ENCODE results near the gene SLC35B2.

Gene SLC35B2

DNA sequence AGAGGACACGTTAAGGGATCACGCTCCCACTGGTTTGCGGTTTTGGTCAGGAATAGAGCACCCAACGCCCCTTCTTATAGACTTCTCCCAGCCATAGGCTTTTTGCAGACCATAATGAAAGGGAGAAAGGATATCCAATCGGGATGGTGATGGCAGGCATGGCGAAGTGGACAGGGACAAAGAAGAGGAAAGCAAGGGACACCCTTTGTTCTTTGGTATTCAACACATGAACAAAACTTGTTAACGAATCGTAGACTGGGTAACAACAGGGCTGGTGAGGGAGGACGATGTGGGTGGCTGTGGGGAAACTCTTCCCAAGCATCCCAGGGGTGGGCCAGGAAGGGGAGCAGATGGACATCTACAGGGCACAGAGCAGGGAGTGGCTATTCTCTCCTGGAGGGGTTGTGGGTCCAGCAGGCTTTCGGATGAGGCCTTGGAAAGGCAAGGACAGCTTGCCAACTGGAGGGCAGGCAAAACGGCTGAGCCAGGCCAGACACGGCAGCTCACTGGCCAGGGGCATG, 11.9 kb downstream of the SLC35B2 start:
- CTCF ChIA-PET, result interaction anchor here (0.9 to 6.3 kb wide), 15 partner anchors 8 to 93 kb away, joined by 3 to 32 read pairs (median 4); no protein-coding TSS in a partner anchor
- H3K27me3 ChIP-seq (replicated peaks in 2 of 5; ENCODE audit: control insufficient read depth in 4 of 5, insufficient read depth in 5 of 5, low read length in 4 of 5), result no peaks in the 10 kb centered on the region
- no peak for DNase-seq
- H3K9me3 ChIP-seq (ENCODE audit: control extremely low read depth in 1 of 5, control insufficient read depth in 4 of 5, insufficient read depth in 2 of 5, low read depth in 1 of 5, low read length in 4 of 5), result no peaks in the 10 kb centered on the region
- POLR2A ChIA-PET, result interaction anchor here (0.5 to 3.4 kb wide), 5 partner anchors 8 to 1132 kb away, joined by 3 to 42 read pairs (median 4); partner anchors contain the start of gene SLC35B2
- peaks cover 15 to 26% (median 17%) of the 10 kb centered on the region in 4 experiments for H3K36me3 ChIP-seq (ENCODE audit: control insufficient read depth in 4 of 4, insufficient read depth in 4 of 4, low read length in 3 of 4)
- peaks cover 13 to 37% (median 31%) of the 10 kb centered on the region in 4 experiments for H3K4me1 ChIP-seq (ENCODE audit: control extremely low read depth in 1 of 4, control insufficient read depth in 4 of 4, insufficient read depth in 4 of 4, low read length in 3 of 4)
- WGBS (ENCODE audit: insufficient coverage), result 83% methylated on average over 12 of the region's 12 CpGs
- peak overlapping the region in 6 of 7 experiments; percentile 96 to 100 (median 98) for H3K4me3 ChIP-seq (ENCODE audit: control insufficient read depth in 1 of 7, extremely low read depth in 1 of 7, insufficient read depth in 4 of 7, low read depth in 2 of 7, low read length in 6 of 7)
- H3K27ac ChIP-seq (ENCODE audit: insufficient read depth in 1 of 2, low read depth in 1 of 2, low read length in 2 of 2, poor library complexity in 1 of 2, severe bottlenecking in 2 of 2), result no peak overlapping the region

DNA sequence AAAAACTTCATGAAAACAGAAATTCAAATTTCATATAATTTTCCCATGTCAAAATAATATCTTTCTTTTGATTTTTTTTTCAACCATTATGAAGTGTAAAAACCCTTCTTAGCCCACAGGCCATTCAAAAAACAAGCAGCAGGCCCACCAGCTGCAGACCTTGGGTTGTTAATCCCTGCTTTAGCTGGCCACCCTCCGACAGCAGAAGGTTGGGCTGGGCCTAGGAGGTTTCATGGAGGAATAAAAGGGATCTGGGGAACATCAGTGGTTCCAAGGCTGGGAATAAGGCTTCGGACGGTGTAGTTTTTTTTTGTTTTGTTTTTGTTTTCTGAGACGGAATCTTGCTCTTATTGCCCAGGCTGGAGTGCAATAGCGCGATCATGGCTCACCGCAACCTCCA, 14.0 kb downstream of the SLC35B2 start:
- Histone ChIP-seq H3K9me3 (ENCODE audit: control extremely low read depth in 1 of 5, control insufficient read depth in 4 of 5, insufficient read depth in 2 of 5, low read depth in 1 of 5, low read length in 4 of 5) (no peaks in the 10 kb centered on the region), H3K4me3 (ENCODE audit: control insufficient read depth in 1 of 7, extremely low read depth in 1 of 7, insufficient read depth in 4 of 7, low read depth in 2 of 7, low read length in 6 of 7) (no peak overlapping the region), H3K4me1 (ENCODE audit: control extremely low read depth in 1 of 4, control insufficient read depth in 4 of 4, insufficient read depth in 4 of 4, low read length in 3 of 4) (peaks cover 5 to 20% (median 16%) of the 10 kb centered on the region in 4 experiments), H3K27me3 (replicated peaks in 2 of 5; ENCODE audit: control insufficient read depth in 4 of 5, insufficient read depth in 5 of 5, low read length in 4 of 5) (no peaks in the 10 kb centered on the region), H3K27ac (ENCODE audit: insufficient read depth in 1 of 2, low read depth in 1 of 2, low read length in 2 of 2, poor library complexity in 1 of 2, severe bottlenecking in 2 of 2) (no peak overlapping the region), H3K36me3 (ENCODE audit: control insufficient read depth in 4 of 4, insufficient read depth in 4 of 4, low read length in 3 of 4) (peaks cover 0 to 7% (median 1%) of the 10 kb centered on the region in 4 experiments)
- ChIA-PET CTCF (interaction anchor here (0.8 to 6.3 kb wide), 4 partner anchors 8 to 71 kb away, joined by 3 to 32 read pairs (median 16); no protein-coding TSS in a partner anchor), POLR2A (no interaction called here)
- 96% methylated on average over 4 of the region's 7 CpGs for WGBS (ENCODE audit: insufficient coverage)
- DNase-seq, result no peak

- Histone ChIP-seq H3K4me1 (ENCODE audit: control extremely low read depth in 1 of 4, control insufficient read depth in 4 of 4, insufficient read depth in 4 of 4, low read length in 3 of 4) (peaks cover 0 to 29% (median 23%) of the 10 kb centered on the region in 4 experiments), H3K4me3 (ENCODE audit: control insufficient read depth in 1 of 7, extremely low read depth in 1 of 7, insufficient read depth in 4 of 7, low read depth in 2 of 7, low read length in 6 of 7) (no peak overlapping the region), H3K27me3 (replicated peaks in 2 of 5; ENCODE audit: control insufficient read depth in 4 of 5, insufficient read depth in 5 of 5, low read length in 4 of 5) (no peaks in the 10 kb centered on the region), H3K36me3 (ENCODE audit: control insufficient read depth in 4 of 4, insufficient read depth in 4 of 4, low read length in 3 of 4) (peaks cover 0 to 11% (median 0%) of the 10 kb centered on the region in 4 experiments), H3K9me3 (ENCODE audit: control extremely low read depth in 1 of 5, control insufficient read depth in 4 of 5, insufficient read depth in 2 of 5, low read depth in 1 of 5, low read length in 4 of 5) (no peaks in the 10 kb centered on the region), H3K27ac (ENCODE audit: insufficient read depth in 1 of 2, low read depth in 1 of 2, low read length in 2 of 2, poor library complexity in 1 of 2, severe bottlenecking in 2 of 2) (no peak overlapping the region)
- WGBS (ENCODE audit: insufficient coverage), result 96% methylated on average over 7 of the region's 7 CpGs
- POLR2A ChIA-PET, result interaction anchor here (1.8 kb wide), 1 partner anchor 8 kb away, joined by 14 read pairs; the partner anchor contains the start of gene HSP90AB1
- CTCF ChIA-PET, result interaction anchor here (1.0 to 6.3 kb wide), 7 partner anchors 9 to 87 kb away, joined by 3 to 96 read pairs (median 3); partner anchors contain the start of gene SLC29A1
- DNase-seq, result no peak
Measured at GRCh38 chr6:44238687-44239350, 18.5 kb downstream of the SLC35B2 start.

DNA sequence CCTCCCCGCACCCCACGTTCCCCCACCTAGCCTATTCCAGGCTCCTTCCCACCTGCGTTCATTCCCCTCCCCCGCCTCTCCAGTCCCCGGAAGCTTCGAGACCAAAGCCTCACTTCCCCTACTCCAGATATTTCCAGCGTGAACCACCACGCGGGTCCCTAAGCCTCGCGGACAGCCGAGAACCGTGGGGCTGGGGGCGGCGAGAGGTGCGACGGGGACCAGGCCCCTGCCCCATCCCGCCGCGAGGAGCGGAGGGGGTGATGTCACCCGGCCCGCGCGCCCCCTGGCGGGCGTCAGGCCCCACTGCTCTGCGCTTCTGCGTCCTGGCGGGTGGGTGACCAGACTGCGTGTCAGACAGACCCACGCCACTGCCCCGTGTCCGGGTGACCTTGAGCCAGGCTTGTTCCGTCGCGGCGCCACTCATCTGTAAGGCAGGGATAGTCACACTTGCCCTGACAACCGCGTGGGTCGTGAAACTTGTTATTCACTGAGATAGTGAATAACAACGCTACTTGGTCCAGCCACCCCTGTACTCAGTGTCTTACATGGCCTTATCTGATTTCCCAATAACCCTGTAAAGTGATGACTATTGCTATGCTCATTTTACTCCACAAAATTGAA, 19.4 kb downstream of the SLC35B2 start:
- Histone ChIP-seq H3K4me1 (ENCODE audit: control extremely low read depth in 1 of 4, control insufficient read depth in 4 of 4, insufficient read depth in 4 of 4, low read length in 3 of 4) (peaks cover 0 to 38% (median 32%) of the 10 kb centered on the region in 4 experiments), H3K27ac (ENCODE audit: insufficient read depth in 1 of 2, low read depth in 1 of 2, low read length in 2 of 2, poor library complexity in 1 of 2, severe bottlenecking in 2 of 2) (peak overlapping the region in 1 of 2 experiments; percentile 86), H3K9me3 (ENCODE audit: control extremely low read depth in 1 of 5, control insufficient read depth in 4 of 5, insufficient read depth in 2 of 5, low read depth in 1 of 5, low read length in 4 of 5) (no peaks in the 10 kb centered on the region), H3K4me3 (ENCODE audit: control insufficient read depth in 1 of 7, extremely low read depth in 1 of 7, insufficient read depth in 4 of 7, low read depth in 2 of 7, low read length in 6 of 7) (peak overlapping the region; percentile 39 to 82 (median 64)), H3K36me3 (ENCODE audit: control insufficient read depth in 4 of 4, insufficient read depth in 4 of 4, low read length in 3 of 4) (peaks cover 0 to 17% (median 0%) of the 10 kb centered on the region in 4 experiments), H3K27me3 (replicated peaks in 2 of 5; ENCODE audit: control insufficient read depth in 4 of 5, insufficient read depth in 5 of 5, low read length in 4 of 5) (no peaks in the 10 kb centered on the region)
- 2% methylated on average over 39 of the region's 42 CpGs for WGBS (ENCODE audit: insufficient coverage)
- CTCF ChIA-PET, result interaction anchor here (1.0 to 6.3 kb wide), 10 partner anchors 8 to 141 kb away, joined by 3 to 96 read pairs (median 4); partner anchors contain the start of gene SLC29A1
- DNase-seq, result peak; percentile 64 to 87 (median 84)
- POLR2A ChIA-PET, result interaction anchor here (0.6 to 1.8 kb wide), 4 partner anchors 8 to 143 kb away, joined by 3 to 14 read pairs (median 4); partner anchors contain the start of gene HSP90AB1

- POLR2A ChIA-PET, result interaction anchor here (0.6 to 1.8 kb wide), 4 partner anchors 8 to 143 kb away, joined by 3 to 14 read pairs (median 4); partner anchors contain the start of gene HSP90AB1
- Histone ChIP-seq H3K27ac (ENCODE audit: insufficient read depth in 1 of 2, low read depth in 1 of 2, low read length in 2 of 2, poor library complexity in 1 of 2, severe bottlenecking in 2 of 2) (peak overlapping the region in 1 of 2 experiments; percentile 86), H3K9me3 (ENCODE audit: control extremely low read depth in 1 of 5, control insufficient read depth in 4 of 5, insufficient read depth in 2 of 5, low read depth in 1 of 5, low read length in 4 of 5) (no peaks in the 10 kb centered on the region), H3K4me1 (ENCODE audit: control extremely low read depth in 1 of 4, control insufficient read depth in 4 of 4, insufficient read depth in 4 of 4, low read length in 3 of 4) (peaks cover 0 to 42% (median 37%) of the 10 kb centered on the region in 4 experiments), H3K4me3 (ENCODE audit: control insufficient read depth in 1 of 7, extremely low read depth in 1 of 7, insufficient read depth in 4 of 7, low read depth in 2 of 7, low read length in 6 of 7) (peak overlapping the region; percentile 39 to 82 (median 64)), H3K27me3 (replicated peaks in 2 of 5; ENCODE audit: control insufficient read depth in 4 of 5, insufficient read depth in 5 of 5, low read length in 4 of 5) (no peaks in the 10 kb centered on the region), H3K36me3 (ENCODE audit: control insufficient read depth in 4 of 4, insufficient read depth in 4 of 4, low read length in 3 of 4) (peaks cover 0 to 24% (median under 1%) of the 10 kb centered on the region in 4 experiments)
- DNase-seq, result peak; percentile 90 to 97 (median 95)
- WGBS (ENCODE audit: insufficient coverage), result 37% methylated on average over 20 of the region's 22 CpGs
- CTCF ChIA-PET, result interaction anchor here (0.6 to 6.3 kb wide), 13 partner anchors 8 to 141 kb away, joined by 3 to 96 read pairs (median 4); partner anchors contain the start of genes HSP90AB1 and SLC29A1
Measured at GRCh38 chr6:44237021-44237812, 20.1 kb downstream of the SLC35B2 start.

GRCh38 chr6:44235891-44236516, 21.3 kb downstream of the SLC35B2 start:
- Histone ChIP-seq H3K36me3 (ENCODE audit: control insufficient read depth in 4 of 4, insufficient read depth in 4 of 4, low read length in 3 of 4) (peaks cover 2 to 35% (median 6%) of the 10 kb centered on the region in 4 experiments), H3K27ac (ENCODE audit: insufficient read depth in 1 of 2, low read depth in 1 of 2, low read length in 2 of 2, poor library complexity in 1 of 2, severe bottlenecking in 2 of 2) (no peak overlapping the region), H3K9me3 (ENCODE audit: control extremely low read depth in 1 of 5, control insufficient read depth in 4 of 5, insufficient read depth in 2 of 5, low read depth in 1 of 5, low read length in 4 of 5) (no peaks in the 10 kb centered on the region), H3K27me3 (replicated peaks in 2 of 5; ENCODE audit: control insufficient read depth in 4 of 5, insufficient read depth in 5 of 5, low read length in 4 of 5) (no peaks in the 10 kb centered on the region), H3K4me1 (ENCODE audit: control extremely low read depth in 1 of 4, control insufficient read depth in 4 of 4, insufficient read depth in 4 of 4, low read length in 3 of 4) (peaks cover 0 to 42% (median 40%) of the 10 kb centered on the region in 4 experiments), H3K4me3 (ENCODE audit: control insufficient read depth in 1 of 7, extremely low read depth in 1 of 7, insufficient read depth in 4 of 7, low read depth in 2 of 7, low read length in 6 of 7) (no peak overlapping the region)
- DNase-seq, result no peak
- CTCF ChIA-PET, result interaction anchor here (0.8 to 6.3 kb wide), 13 partner anchors 9 to 137 kb away, joined by 3 to 96 read pairs (median 13); partner anchors contain the start of genes HSP90AB1 and SLC29A1
- POLR2A ChIA-PET, result interaction anchor here (0.6 to 0.9 kb wide), 2 partner anchors 9 to 11 kb away, joined by 3 to 4 read pairs; partner anchors contain the start of gene HSP90AB1
- WGBS (ENCODE audit: insufficient coverage), result 100% methylated on average over 5 of the region's 6 CpGs

Data from common myeloid progenitor, CD34-positive (primary cell).